PFSK-1 (cell line): ENCODE results near the gene ARHGAP5.

Experiments used
- FOXP2 ChIP-seq: optimal IDR thresholded peaks from 2 replicates; pipeline ENCODE3; 2011; ENCODE audit warnings: borderline replicate concordance, control low read depth, inconsistent platforms; ENCODE audit not compliant: insufficient read depth; ENCODE audit errors: extremely low read length, extremely low read depth
- POLR2AphosphoS5 ChIP-seq: IDR thresholded peaks from 2 replicates; pipeline ENCODE4 v1.6.1; 2012; ENCODE audit warnings: low read depth, mild to moderate bottlenecking, control low read depth, low read length, moderate library complexity
- REST ChIP-seq, 2 experiments: IDR thresholded peaks; 2 replicates each; pipeline versions ENCODE4 v1.6.1 to v1.8.0; 2011 to 2012; ENCODE audit warnings: low read depth in 2 of 2, low read length in 2 of 2, control low read depth in 1 of 2, inconsistent platforms in 1 of 2, mild to moderate bottlenecking in 1 of 2, moderate library complexity in 1 of 2; ENCODE audit not compliant: insufficient read depth in 1 of 2
- SIN3A ChIP-seq: IDR thresholded peaks from 2 replicates; pipeline ENCODE4 v1.6.1; 2012; ENCODE audit warnings: mild to moderate bottlenecking, low read length, moderate library complexity, borderline replicate concordance; ENCODE audit not compliant: insufficient read depth
- TAF1 ChIP-seq: IDR thresholded peaks from 2 replicates; pipeline ENCODE4 v1.6.1; 2012; ENCODE audit warnings: low read length, control low read depth, borderline replicate concordance; ENCODE audit not compliant: insufficient read depth

The ARHGAP5 gene

GRCh38 chr14:32076278-32077080, 625 bp upstream of the ARHGAP5 start:
- TF ChIP-seq POLR2AphosphoS5 (peak; percentile 83), FOXP2 (no peak), TAF1 (peak; percentile 87; the same call in 1 of the 2 replicates), SIN3A (peak; percentile 21; the same call in 1 of the 2 replicates), REST (IDR thresholded peaks at IDR 0.05; ENCODE audit: insufficient read depth in 1 of 2, low read depth in 2 of 2, low read length in 2 of 2) (no peak)

- TF ChIP-seq POLR2AphosphoS5 = no peak
- no peak for TF ChIP-seq TAF1
- no peak for TF ChIP-seq SIN3A
- TF ChIP-seq FOXP2 = no peak
Measured at GRCh38 chr14:32078023-32078857, 1.1 kb downstream of the ARHGAP5 start.

- no peak for TF ChIP-seq FOXP2
- TF ChIP-seq POLR2AphosphoS5 = no peak
- no peak for TF ChIP-seq REST (IDR thresholded peaks at IDR 0.05; ENCODE audit: insufficient read depth in 1 of 2, low read depth in 2 of 2, low read length in 2 of 2)
- no peak for TF ChIP-seq SIN3A
- no peak for TF ChIP-seq TAF1
Measured at GRCh38 chr14:32078858-32079216, 1.7 kb downstream of the ARHGAP5 start.

GRCh38 chr14:32079264-32079663, 2.2 kb downstream of the ARHGAP5 start:
- TF ChIP-seq TAF1 = no peak
- no peak for TF ChIP-seq SIN3A
- TF ChIP-seq POLR2AphosphoS5 = no peak
- no peak for TF ChIP-seq FOXP2
- TF ChIP-seq REST (IDR thresholded peaks at IDR 0.05; ENCODE audit: insufficient read depth in 1 of 2, low read depth in 2 of 2, low read length in 2 of 2) = no peak

- no peak for TF ChIP-seq TAF1
Measured at GRCh38 chr14:32080001-32080510, 3.0 kb downstream of the ARHGAP5 start.
